DND-41 (cell line): ENCODE measurements around the gene SLC17A7.

Experiments used
- CTCF ChIP-seq: IDR thresholded peaks from 2 replicates; pipeline ENCODE4 v1.5.1; 2012; ENCODE audit warnings: borderline replicate concordance, low read length, moderate library complexity, mild to moderate bottlenecking; ENCODE audit not compliant: poor library complexity, severe bottlenecking; ENCODE audit errors: extremely low read depth
- EZH2 ChIP-seq: IDR thresholded peaks from 3 replicates; pipeline ENCODE4 v1.6.1; 2012; ENCODE audit warnings: borderline replicate concordance, low read depth, mild to moderate bottlenecking, moderate library complexity, low read length, inconsistent platforms; ENCODE audit not compliant: severe bottlenecking

DNA sequence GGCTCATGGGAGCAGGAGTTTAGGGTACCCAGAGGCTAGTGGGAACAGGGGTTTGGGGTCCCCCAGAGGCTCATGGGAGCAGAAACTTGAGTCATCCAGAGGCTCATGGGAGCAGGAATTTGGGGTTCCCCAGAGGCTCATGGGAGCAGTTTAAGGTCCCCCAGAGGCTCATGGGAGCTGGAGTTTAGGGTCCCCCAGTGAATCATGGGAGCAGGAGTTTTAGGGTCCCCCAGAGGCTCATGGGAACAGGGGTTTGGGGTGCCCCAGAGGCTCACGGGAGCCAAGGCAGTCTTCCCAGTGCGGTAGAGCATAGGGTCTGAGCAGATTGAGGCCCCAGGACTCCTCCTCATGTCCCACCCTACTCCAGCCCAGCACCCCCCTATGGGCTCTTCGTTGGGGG is 24.0 kb upstream of the SLC17A7 start:
- TF ChIP-seq CTCF (no peak), EZH2 (no peak)
